ENCODE data around the gene ESR2. TPM values are rescaled to one million over a fixed set of nuclear protein-coding genes. Genes with fewer than 3 reads are reported as not detected.

Gene ESR2
- total RNA-seq, 1 experiment from 2014 or later: 0.15 TPM

- peak overlapping the region; percentile 52 for H3K4me2 ChIP-seq (ENCODE audit: insufficient read depth, insufficient read length, low read length)
- WGBS (ENCODE audit: extremely low coverage, insufficient read length, low lambda C conversion rate): no CpG with 5 or more reads among the region's 20 CpGs
- Mint-ChIP-seq H3K4me3 (peak overlapping the region; percentile 63 to 82), H3K27me3 (ENCODE audit: low read depth) (peaks cover 35% of the 10 kb centered on the region), H3K9me3 (no peaks in the 10 kb centered on the region), H3K27ac (no peak overlapping the region; a peak in 1 of 7 replicates), H3K36me3 (ENCODE audit: insufficient read depth in 1 of 3, low read depth in 3 of 3) (no peaks in the 10 kb centered on the region), H3K4me1 (peaks cover 9 to 15% of the 10 kb centered on the region in 2 experiments)
- H4K8ac ChIP-seq (replicated peaks; ENCODE audit: insufficient read length, low read depth, low read length): no peak overlapping the region
- H3K56ac ChIP-seq (ENCODE audit: insufficient read length, low read depth, low read length): no peak overlapping the region
- H2BK12ac ChIP-seq (ENCODE audit: insufficient read length, low read depth, low read length): no peak overlapping the region
- H3T11ph ChIP-seq (ENCODE audit: low read length): no peak overlapping the region
- DNase-seq: peak; percentile 87
- H2AK5ac ChIP-seq (ENCODE audit: insufficient read length, low read length): no peak overlapping the region
- H4K20me1 ChIP-seq (ENCODE audit: control insufficient read depth, insufficient read depth, insufficient read length): no peaks in the 10 kb centered on the region
- no peak overlapping the region for H3K4ac ChIP-seq (ENCODE audit: low read depth, low read length)
- H2AFZ ChIP-seq (ENCODE audit: low read length): no peak overlapping the region
- peak; percentile 96 for TF ChIP-seq CTCF (conservative IDR thresholded peaks at IDR 0.05)
- no peaks in the 10 kb centered on the region for H3K9me3 ChIP-seq (ENCODE audit: control insufficient read depth, low read depth, low read length)
- H3K4me1 ChIP-seq (ENCODE audit: insufficient read depth, low read length): no peaks in the 10 kb centered on the region
- peaks cover 8% of the 10 kb centered on the region; the same call in 1 of the 2 replicates for H3K27me3 ChIP-seq (ENCODE audit: insufficient read depth, low read length)
- H3K79me1 ChIP-seq (ENCODE audit: insufficient read depth, low read depth, low read length, poor library complexity, severe bottlenecking): no peaks in the 10 kb centered on the region
- H2BK5ac ChIP-seq (ENCODE audit: insufficient read length, low read length): no peak overlapping the region
- no peak overlapping the region for H3K23ac ChIP-seq (ENCODE audit: insufficient read length, low read depth, low read length)
- peaks cover 13% of the 10 kb centered on the region for H3K23me2 ChIP-seq (ENCODE audit: insufficient read length, low read depth, low read length, poor library complexity, severe bottlenecking)
- H3K18ac ChIP-seq (ENCODE audit: insufficient read length, low read depth, low read length): no peak overlapping the region
- H4K5ac ChIP-seq (ENCODE audit: insufficient read length, low read depth, low read length): no peak overlapping the region
- H4K91ac ChIP-seq (ENCODE audit: insufficient read length, low read depth, low read length): no peak overlapping the region
- H2BK120ac ChIP-seq (ENCODE audit: low read depth, low read length, poor library complexity, severe bottlenecking): no peak overlapping the region
- no peak overlapping the region for H3K14ac ChIP-seq (ENCODE audit: insufficient read depth, low read length)
- no peak overlapping the region for H3K9ac ChIP-seq (ENCODE audit: extremely low read depth, insufficient read length, low read length)
- H3K79me2 ChIP-seq (ENCODE audit: insufficient read depth, low read length): no peaks in the 10 kb centered on the region
- H2BK15ac ChIP-seq (ENCODE audit: low read depth, low read length): no peak overlapping the region
- no peak overlapping the region for H2BK20ac ChIP-seq (ENCODE audit: low read depth, low read length, poor library complexity, severe bottlenecking)
- H3K27ac ChIP-seq (ENCODE audit: insufficient read length, low read depth, low read length): no peak overlapping the region
These were observed 672 bp upstream of the ESR2 start for GRCh38 chr14:64294672-64295413.
